GM18867 (cell line): ENCODE data around the gene FBXL7.

Experiments
- ATAC-seq: cut with Tn5 transposase; IDR thresholded peaks from one replicate; pipeline ENCODE4 v1.9.1; 2021; ENCODE audit warnings: mild to moderate bottlenecking, moderate library complexity; ENCODE audit not compliant: unreplicated experiment

FBXL7 gene

GRCh38 chr5:15752663-15753285 lies 252.8 kb downstream of the FBXL7 start:
- ATAC-seq = no peak

GRCh38 chr5:15753752-15754151 lies 253.8 kb downstream of the FBXL7 start:
- ATAC-seq = no peak

DNA sequence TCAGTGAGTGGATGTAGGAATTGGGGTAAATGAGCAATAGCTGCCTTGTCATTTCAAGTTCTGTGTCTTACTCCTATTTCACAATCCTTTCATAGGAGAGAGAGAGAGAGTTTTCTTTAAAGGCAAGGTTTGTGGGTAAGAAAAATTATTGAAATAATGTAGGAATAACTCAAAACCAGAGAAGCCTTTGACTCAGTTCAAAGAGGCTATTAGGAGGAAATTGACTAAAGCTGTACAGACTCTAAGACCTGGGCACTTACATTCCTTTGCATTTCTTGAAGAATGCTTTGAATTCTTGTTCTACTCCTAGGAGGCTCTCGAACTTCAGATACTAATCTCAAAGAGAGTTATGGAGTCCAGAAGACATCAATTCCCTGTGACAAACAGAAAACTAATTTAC lies 257.1 kb downstream of the FBXL7 start:
- ATAC-seq = no peak

GRCh38 chr5:15757619-15758018 lies 257.6 kb downstream of the FBXL7 start:
- no peak for ATAC-seq

DNA sequence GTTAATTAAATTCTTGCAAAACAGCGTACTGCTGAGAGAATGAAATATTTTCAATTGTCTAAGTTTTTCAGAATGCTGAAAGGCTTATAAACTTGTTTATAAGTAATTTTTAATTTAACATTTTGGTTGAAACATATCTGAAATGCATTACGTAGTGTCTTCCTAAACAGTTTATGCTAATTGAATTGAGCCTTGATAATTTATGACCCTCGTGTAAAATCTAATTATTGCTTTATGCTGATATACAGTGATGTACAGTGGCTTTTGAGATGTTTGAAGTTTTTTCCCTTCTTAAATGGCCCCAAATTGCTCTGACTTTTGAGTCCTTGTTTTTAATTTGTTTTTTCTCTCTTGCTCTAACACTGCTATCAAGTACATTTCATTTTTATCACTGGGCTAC lies 262.7 kb downstream of the FBXL7 start:
- no peak for ATAC-seq

DNA sequence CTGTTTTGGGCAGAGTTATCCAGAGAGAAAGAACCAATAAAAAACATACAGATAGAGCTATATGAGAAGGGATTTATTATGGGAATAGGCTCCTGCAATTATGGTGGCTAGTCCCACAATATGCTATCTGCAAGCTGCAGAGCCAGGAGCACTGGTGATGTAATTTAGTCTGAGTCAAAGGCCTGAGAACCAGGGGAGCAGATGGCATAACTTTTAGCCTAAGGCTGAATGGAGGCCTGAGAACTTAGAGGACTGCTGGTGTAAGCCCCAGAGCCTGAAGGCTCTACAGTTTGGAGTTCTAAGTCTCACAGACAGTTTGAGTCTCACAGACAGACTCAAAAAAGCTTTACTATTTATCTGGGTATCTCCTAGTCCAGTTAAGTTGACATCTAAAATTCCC lies 263.8 kb downstream of the FBXL7 start:
- no peak for ATAC-seq

GRCh38 chr5:15768936-15769335 lies 269.0 kb downstream of the FBXL7 start:
- ATAC-seq = no peak

- no peak for ATAC-seq
Measured at GRCh38 chr5:15772131-15772530, 272.2 kb downstream of the FBXL7 start.

GRCh38 chr5:15774632-15775031 lies 274.7 kb downstream of the FBXL7 start:
- ATAC-seq = no peak

DNA sequence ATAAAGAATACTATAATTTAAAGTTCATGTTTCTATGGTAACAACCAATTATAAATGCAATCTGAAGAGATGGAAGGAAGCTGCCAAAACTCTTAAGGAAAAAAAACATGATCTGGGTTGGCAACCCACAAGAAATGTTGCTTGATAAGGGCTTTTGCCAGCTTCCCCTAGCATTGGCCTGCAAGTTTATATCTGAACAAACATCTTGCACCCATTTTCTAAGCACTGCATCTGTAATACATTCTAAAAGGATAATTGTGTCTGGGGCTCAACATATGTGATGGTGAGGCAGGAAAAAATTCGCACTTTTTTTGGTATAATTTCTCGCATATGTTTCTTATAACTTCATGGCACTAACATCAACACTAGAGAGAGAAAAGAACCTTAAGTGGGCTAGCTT lies 276.4 kb downstream of the FBXL7 start:
- ATAC-seq = no peak

DNA sequence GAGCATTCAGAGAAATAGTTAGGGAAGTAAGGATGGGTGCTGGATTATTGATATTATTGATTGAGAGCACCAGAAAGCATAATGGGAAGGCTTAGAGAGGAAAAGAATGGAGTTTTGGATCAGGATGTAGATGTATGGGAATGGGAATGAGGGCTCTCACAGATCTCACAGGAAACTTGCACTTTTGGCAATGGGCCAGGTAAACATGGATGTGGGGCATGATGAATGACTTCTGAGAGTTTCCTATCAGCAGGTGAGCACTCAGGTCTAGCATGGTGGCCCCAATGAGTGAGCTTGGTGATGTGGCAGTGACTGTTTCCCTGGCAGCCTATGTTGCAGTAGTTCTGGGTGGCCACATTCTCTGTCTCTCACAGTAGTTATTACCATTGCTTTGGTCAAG lies 283.8 kb downstream of the FBXL7 start:
- ATAC-seq = no peak

DNA sequence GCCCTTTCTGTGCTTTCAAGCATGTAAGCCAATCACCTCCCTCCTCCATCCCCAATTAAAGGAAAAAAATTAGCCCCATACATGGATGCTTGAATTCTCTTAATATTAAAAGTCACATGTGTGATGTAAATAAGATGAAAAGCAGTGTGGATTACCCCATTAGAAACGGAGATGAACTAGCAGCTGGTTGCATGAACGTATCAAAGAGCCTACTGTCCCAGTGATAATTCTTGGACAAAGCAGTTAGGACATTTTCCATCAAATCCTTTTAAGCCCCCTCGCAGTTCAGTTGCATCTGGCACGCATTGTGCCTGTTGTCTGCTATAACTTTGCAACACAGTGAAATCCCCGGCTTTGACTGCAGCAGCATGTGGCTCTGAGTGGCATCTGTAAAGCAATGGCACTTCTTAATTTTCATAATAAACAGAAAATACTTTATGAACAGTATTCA lies 285.6 kb downstream of the FBXL7 start:
- no peak for ATAC-seq

GRCh38 chr5:15786326-15786725 lies 286.3 kb downstream of the FBXL7 start:
- ATAC-seq = no peak

DNA sequence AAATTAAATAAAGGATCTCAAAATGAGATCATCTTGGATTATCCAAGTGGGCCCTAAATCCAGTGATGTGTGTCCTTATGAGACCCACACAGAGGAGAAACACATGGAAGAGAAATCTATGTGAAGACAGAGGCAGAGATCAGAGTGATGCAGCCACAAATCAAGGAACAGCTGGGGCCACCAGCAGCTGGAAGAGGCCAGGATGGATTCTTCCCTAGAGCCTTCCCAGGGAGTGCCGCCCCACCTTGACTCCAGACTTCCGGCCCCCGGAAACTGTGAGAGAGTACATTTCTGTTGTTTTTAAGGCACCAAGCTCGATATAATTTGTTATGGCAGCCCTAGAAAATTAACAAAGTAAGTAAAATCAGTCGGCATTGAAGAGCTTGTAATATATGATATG lies 286.9 kb downstream of the FBXL7 start:
- no peak for ATAC-seq

DNA sequence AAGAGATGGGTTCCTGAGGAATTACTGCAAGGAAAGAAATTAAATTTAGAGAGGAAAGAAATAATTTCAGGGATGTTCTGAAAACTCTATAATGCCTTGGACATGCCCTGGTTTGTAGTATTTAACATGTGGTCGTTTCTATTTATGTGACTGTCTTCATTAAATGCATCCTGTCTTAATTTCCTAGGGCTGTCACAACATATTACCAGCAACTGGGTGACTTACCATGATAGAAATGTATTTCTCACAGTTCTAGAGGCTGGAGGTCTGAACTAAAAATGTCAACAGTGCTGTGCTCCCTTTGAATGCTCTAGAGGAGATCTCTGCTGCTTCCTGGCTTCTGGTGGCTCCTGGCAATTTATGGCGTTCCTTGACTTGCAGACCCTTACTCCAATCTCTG lies 287.7 kb downstream of the FBXL7 start:
- ATAC-seq = no peak

GRCh38 chr5:15789642-15790041 lies 289.7 kb downstream of the FBXL7 start:
- no peak for ATAC-seq

DNA sequence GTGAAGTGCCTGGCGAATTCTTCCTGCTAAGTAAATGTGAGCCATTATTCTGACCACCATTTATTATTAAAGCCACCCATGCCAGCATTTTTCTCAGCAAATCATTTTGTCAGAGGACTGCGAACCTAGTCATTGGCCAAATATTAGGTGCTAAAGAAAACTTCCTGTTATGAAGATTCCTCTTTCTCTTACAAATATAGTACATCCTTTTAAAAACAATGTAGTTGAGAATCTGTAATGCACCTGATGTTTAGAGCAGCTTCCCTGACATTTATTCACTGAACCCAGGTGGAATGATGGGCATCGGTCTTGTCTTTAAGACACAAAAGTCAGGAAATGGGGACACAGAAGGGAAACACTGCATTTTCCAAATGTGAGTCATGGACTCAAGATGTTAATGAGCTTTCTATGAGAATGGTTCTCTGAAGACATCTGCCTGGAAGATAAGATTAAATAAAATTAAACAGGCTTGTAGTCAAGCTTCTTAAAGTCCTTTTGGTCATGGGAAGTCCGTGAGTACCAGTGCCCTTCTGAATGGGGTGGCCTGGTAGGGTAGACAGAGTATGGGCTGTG lies 290.6 kb downstream of the FBXL7 start:
- ATAC-seq = no peak

- no peak for ATAC-seq
Measured at GRCh38 chr5:15791274-15791673, 291.3 kb downstream of the FBXL7 start.

DNA sequence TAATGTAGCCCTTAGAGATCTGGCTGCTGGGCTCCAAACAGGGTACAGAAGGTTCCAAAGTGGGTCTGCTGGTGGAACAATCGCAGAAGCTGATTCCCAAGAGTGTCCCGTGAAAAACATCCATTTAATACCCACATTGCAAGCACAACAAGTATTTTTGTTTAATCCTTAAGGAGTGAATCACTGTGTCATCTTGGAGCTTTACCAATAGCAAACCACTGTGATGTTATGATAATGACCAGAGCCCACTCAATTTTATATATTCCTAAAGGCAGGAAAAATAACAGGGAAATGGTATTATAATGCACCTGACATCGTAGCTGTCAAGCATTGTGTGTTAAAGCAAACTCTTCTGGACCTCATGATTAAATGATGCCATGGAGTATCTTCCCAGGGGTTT lies 291.9 kb downstream of the FBXL7 start:
- ATAC-seq = no peak

- no peak for ATAC-seq
Measured at GRCh38 chr5:15794052-15794985, 294.3 kb downstream of the FBXL7 start.

DNA sequence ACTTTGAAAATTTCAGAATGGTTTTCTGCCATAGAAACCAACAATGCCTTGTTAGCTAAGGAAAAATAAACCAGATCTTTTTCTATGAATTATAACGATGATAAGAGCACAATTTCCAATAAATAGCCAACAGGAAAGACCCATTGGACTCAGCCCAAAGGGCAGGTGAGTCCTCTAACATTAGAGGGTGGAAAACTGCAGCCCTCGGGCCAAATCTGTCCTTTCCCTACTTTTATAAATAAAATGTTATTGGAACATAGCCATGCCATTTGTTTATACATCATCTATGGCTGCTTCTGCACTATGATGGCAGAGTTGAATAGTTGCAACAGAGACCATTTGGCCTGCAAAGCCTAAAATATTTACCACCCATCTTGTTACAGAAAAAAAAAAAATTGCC lies 296.1 kb downstream of the FBXL7 start:
- ATAC-seq = no peak

GRCh38 chr5:15796557-15796956 lies 296.6 kb downstream of the FBXL7 start:
- ATAC-seq = no peak
